ENCODE data around the gene SLC12A1. TPM values are rescaled to one million over a fixed set of nuclear protein-coding genes. Genes with fewer than 3 reads are reported as not detected.

The SLC12A1 gene
- total RNA-seq, 1 experiment from 2014 or later: not detected

- no peak within 1 kb of the TSS for H3K27ac ChIP-seq (ENCODE audit: low read length)
- H3K9me3 ChIP-seq (ENCODE audit: control insufficient read depth, insufficient read depth, low read depth, low read length): no peaks in the 10 kb centered on the region
- POLR2A ChIA-PET: no interaction called here
- CTCF ChIA-PET: no interaction called here
- ATAC-seq (no peak), DNase-seq (ENCODE audit: low read depth, low spot score) (no peak)
- H3K27me3 ChIP-seq (ENCODE audit: control insufficient read depth, insufficient read depth, low read length): peaks cover 11% of the 10 kb centered on the region
- intact Hi-C loops (cut with micrococcal nuclease; ENCODE audit: unreplicated experiment) (no loop called here), in situ Hi-C loops (cut with HindIII; ENCODE audit: low pct_unique_long_range_greater_than_20kb, low sequenced_read_pairs) (no loop called here)
- TF ChIP-seq TCF7L2 (IDR thresholded peaks at IDR 0.05; ENCODE audit: low read depth, low read length): no peak
- TF ChIP-seq CTCF (IDR thresholded peaks at IDR 0.05): no peak
- TF ChIP-seq POLR2AphosphoS5 (IDR thresholded peaks at IDR 0.05; ENCODE audit: low read depth, low read length): no peak
- TF ChIP-seq REST (IDR thresholded peaks at IDR 0.05; ENCODE audit: insufficient read depth in 1 of 2, low read depth in 2 of 2, low read length in 1 of 2): no peak
- no peaks in the 10 kb centered on the region; the same call in 1 of the 2 replicates for H3K36me3 ChIP-seq (ENCODE audit: control insufficient read depth, insufficient read depth, low read length)
- H3K4me3 ChIP-seq (ENCODE audit: low read depth in 2 of 2, low read length in 2 of 2): no peak within 1 kb of the TSS
- H3K4me1 ChIP-seq (ENCODE audit: control insufficient read depth, insufficient read depth, low read length): no peaks in the 10 kb centered on the region
- no TSS peak for BruUV-seq (replicated peaks)
Measured at GRCh38 chr15:48191574-48192225, 14.4 kb upstream of the SLC12A1 start, which contains the start of gene CTXN2. CTXN2 (plus strand) TSS chr15:48191665; CDS start chr15:48201301, 9,636 bp downstream.

- no TSS peak for BruUV-seq (replicated peaks)
- no peak for TF ChIP-seq POLR2AphosphoS5 (IDR thresholded peaks at IDR 0.05; ENCODE audit: low read depth, low read length)
- no peak for TF ChIP-seq CTCF (IDR thresholded peaks at IDR 0.05)
- TF ChIP-seq SIN3A (IDR thresholded peaks at IDR 0.05; ENCODE audit: borderline replicate concordance, insufficient read depth, low read depth, low read length): no peak
- no peak for TF ChIP-seq REST (IDR thresholded peaks at IDR 0.05; ENCODE audit: insufficient read depth in 1 of 2, low read depth in 2 of 2, low read length in 1 of 2)
- no peak for TF ChIP-seq TCF7L2 (IDR thresholded peaks at IDR 0.05; ENCODE audit: low read depth, low read length)
- Histone ChIP-seq H3K4me3 (ENCODE audit: low read depth in 2 of 2, low read length in 2 of 2) (no peak overlapping the region), H3K27ac (ENCODE audit: low read length) (no peak overlapping the region), H3K9me3 (ENCODE audit: control insufficient read depth, insufficient read depth, low read depth, low read length) (no peaks in the 10 kb centered on the region), H3K4me1 (ENCODE audit: control insufficient read depth, insufficient read depth, low read length) (no peaks in the 10 kb centered on the region), H3K27me3 (ENCODE audit: control insufficient read depth, insufficient read depth, low read length) (peaks cover 6% of the 10 kb centered on the region), H3K36me3 (ENCODE audit: control insufficient read depth, insufficient read depth, low read length) (no peaks in the 10 kb centered on the region)
- CTCF ChIA-PET: no interaction called here
- intact Hi-C loops (cut with micrococcal nuclease; ENCODE audit: unreplicated experiment) (no loop called here), in situ Hi-C loops (cut with HindIII; ENCODE audit: low pct_unique_long_range_greater_than_20kb, low sequenced_read_pairs) (no loop called here)
- POLR2A ChIA-PET: no interaction called here
- no peak for DNase-seq (ENCODE audit: low read depth, low spot score)
- no peak for ATAC-seq
Measured at GRCh38 chr15:48202068-48202467, 4.0 kb upstream of the SLC12A1 start.

All from Panc1 (cell line).